HepG2 (cell line): Measurements from ENCODE around the gene ORC2. TPM values are rescaled to one million over a fixed set of nuclear protein-coding genes. Genes with fewer than 3 reads are reported as not detected.

ENCODE experiments used
- CENPT ChIP-seq: sonication (generic); formaldehyde crosslinking; IDR thresholded peaks from 2 replicates; pipeline ENCODE4 v1.8.0; 2022; ENCODE audit warnings: low read depth, mild to moderate bottlenecking, moderate library complexity, missing genetic modification reagents
- KMT2A ChIP-seq: sonication (generic); formaldehyde crosslinking; IDR thresholded peaks from 2 replicates; pipeline ENCODE4 v1.4.0; 2020; ENCODE audit warnings: missing genetic modification reagents
- MLLT10 ChIP-seq: sonication (generic); formaldehyde crosslinking; IDR thresholded peaks from 2 replicates; pipeline ENCODE4 v1.4.0; 2020; ENCODE audit warnings: missing genetic modification reagents
- NKX3-1 ChIP-seq: sonication (generic); formaldehyde crosslinking; IDR thresholded peaks from 2 replicates; pipeline ENCODE4 v1.5.0; 2020; ENCODE audit warnings: missing genetic modification reagents
- polyA plus RNA-seq, 8 experiments: library from polyadenylated mRNA; depleted of rRNA in 3 of 8; stranded (reverse) in 7 of 8; unstranded in 1 of 8; fragments of >200 nt; fragmentation: Illumina TruSeq in 4 of 8; extraction: Trizol in 4 of 8; gene quantifications; 2 replicates each; pipeline versions ENCODE4 v1.2.1 to v1.2.3, GENCODE V29; 2011 to 2016; ENCODE audit warnings: low read depth in 4 of 8, missing spikeins in 1 of 8, mixed read lengths in 1 of 8; ENCODE audit not compliant: insufficient read depth in 1 of 8
- total RNA-seq, 5 experiments: library from RNA; depleted of rRNA; stranded (reverse); fragments of >200 nt; fragmentation: Illumina TruSeq; extraction: Trizol; gene quantifications; 2 replicates each; pipeline ENCODE4 v1.2.3, GENCODE V29; 2016; ENCODE audit warnings: low read depth in 1 of 5
- TF ChIP-seq, protein P1 (sequence below): sonication (generic); formaldehyde crosslinking; IDR thresholded peaks from 2 replicates; pipeline ENCODE4 v1.4.0; 2020; ENCODE audit warnings: mild to moderate bottlenecking, missing genetic modification reagents
- TF ChIP-seq, protein P2 (sequence below): sonication (generic); formaldehyde crosslinking; IDR thresholded peaks from 2 replicates; pipeline ENCODE4 v1.4.0; 2020; ENCODE audit warnings: mild to moderate bottlenecking, missing genetic modification reagents, borderline replicate concordance
- TF ChIP-seq, protein P3 (sequence below): sonication (generic); formaldehyde crosslinking; IDR thresholded peaks from 2 replicates; pipeline ENCODE4 v1.4.0; 2020; ENCODE audit warnings: mild to moderate bottlenecking, missing genetic modification reagents, borderline replicate concordance
- TF ChIP-seq, protein P4 (sequence below): IDR thresholded peaks from 2 replicates; pipeline ENCODE4 v1.6.1; 2016; ENCODE audit warnings: missing compliant biosample characterization, missing genetic modification reagents, borderline replicate concordance

ORC2 gene
- total and polyA plus RNA-seq, 2 of the 13 experiments (the other 11 are each of a cell fraction or from before 2014, with no cell fraction given) = 19.3 to 73.5 TPM

DNA sequence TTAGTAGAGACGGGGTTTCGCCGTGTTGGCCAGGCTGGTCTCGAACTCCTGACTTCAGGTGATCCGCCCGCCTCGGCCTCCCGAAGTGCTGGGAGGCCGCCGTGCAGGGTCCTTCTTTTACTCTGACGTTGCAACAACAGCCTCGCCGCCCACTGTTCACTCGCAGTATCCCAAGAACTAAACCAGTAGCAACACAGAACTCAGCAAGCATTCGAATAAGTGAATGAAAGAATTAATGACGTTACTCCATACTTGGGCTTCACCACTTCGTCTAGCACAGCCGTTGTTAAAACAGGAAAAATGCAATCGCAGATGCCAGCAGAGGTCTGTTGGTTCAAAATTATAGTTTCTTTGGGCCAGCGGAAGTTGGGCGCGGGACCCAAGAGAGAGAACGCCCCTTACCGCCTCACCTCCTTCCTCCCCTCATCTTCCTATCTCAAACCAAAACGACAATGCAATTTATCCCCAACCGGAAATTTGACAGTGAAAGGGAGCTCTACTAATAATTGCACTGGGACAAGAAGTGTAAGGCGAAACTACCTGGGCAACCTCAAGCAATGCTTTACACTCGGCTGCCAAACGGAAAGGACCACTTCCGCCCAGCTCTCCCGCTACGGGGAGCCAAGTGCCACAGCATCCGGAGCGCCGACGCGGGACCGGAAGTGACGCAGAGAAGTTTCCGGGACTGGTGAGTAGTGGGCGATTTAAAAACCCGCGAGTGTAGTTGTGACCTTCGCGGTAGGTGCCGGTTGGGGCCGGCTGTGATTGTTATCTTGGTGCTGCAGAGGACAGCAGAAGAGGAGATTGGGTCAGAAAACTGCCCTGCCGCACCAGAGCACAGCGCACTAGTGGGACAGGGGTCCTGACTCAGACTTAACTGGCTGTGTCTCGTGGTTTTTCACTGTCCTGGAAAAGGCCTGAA, 74.5 kb downstream of the ORC2 start, which contains the start of the genes NIF3L1 and PPIL3 (continued):
- TF ChIP-seq, protein P1, sequence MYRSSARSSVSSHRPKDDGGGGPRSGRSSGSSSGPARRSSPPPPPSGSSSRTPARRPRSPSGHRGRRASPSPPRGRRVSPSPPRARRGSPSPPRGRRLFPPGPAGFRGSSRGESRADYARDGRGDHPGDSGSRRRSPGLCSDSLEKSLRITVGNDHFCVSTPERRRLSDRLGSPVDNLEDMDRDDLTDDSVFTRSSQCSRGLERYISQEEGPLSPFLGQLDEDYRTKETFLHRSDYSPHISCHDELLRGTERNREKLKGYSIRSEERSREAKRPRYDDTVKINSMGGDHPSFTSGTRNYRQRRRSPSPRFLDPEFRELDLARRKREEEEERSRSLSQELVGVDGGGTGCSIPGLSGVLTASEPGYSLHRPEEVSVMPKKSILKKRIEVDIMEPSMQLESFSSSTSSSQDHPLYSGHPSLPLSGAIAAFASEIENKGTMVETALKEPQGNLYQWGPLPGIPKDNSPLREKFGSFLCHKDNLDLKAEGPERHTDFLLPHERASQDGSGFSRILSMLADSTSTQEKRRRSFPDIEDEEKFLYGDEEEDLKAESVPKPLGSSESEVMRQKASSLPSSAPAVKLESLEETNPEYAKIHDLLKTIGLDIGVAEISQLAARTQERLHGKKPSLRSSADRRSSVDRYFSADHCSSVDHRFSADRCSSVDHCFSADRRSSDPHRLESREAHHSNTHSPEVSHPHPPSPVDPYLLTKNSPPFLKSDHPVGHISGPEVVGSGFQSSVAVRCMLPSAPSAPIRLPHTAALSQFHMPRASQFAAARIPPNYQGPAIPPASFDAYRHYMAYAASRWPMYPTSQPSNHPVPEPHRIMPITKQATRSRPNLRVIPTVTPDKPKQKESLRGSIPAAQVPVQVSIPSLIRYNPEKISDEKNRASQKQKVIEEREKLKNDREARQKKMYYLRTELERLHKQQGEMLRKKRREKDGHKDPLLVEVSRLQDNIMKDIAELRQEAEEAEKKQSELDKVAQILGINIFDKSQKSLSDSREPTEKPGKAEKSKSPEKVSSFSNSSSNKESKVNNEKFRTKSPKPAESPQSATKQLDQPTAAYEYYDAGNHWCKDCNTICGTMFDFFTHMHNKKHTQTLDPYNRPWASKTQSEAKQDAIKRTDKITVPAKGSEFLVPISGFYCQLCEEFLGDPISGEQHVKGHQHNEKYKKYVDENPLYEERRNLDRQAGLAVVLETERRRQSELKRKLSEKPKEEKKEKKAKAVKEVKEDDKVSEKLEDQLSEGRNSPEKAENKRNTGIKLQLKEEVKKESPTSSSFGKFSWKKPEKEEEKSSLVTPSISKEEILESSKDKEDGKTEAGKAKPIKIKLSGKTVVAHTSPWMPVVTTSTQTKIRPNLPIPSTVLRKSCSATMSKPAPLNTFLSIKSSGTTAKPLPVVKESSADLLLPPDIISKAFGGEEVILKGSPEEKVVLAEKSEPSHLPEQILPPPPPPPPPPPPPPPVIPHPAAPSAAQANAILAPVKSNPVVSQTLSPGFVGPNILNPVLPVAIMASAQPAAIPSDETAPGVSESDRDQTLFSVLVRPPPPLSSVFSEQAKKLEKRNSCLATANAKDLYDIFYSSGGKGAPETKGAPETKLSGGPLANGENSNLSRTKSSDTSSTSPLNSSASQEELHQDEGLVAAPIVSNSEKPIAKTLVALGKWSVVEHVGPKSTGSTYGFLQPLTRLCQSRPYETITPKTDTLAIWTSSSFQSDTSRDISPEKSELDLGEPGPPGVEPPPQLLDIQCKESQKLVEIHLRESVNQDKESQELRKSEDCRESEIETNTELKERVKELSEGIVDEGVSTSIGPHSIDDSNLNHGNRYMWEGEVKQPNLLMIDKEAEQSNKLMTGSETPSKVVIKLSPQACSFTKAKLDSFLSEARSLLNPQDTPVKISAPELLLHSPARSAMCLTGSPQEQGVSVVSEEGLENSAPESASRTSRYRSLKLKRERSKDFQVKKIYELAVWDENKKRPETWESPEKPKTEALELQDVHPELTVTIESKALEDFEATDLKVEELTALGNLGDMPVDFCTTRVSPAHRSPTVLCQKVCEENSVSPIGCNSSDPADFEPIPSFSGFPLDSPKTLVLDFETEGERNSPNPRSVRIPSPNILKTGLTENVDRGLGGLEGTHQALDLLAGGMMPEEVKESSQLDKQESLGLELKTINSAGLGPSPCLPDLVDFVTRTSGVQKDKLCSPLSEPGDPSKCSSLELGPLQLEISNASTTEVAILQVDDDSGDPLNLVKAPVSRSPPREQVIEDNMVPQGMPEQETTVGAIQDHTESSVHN (CRISPR knock-in tag) = 0 out of 2 replicates have a peak, but pooled peaks have one; percentile 3
- peak; percentile 93 for TF ChIP-seq NKX3-1 (CRISPR knock-in tag)
- no peak for TF ChIP-seq MLLT10 (CRISPR knock-in tag)
- TF ChIP-seq KMT2A = peak; percentile 93
- TF ChIP-seq, protein P2, sequence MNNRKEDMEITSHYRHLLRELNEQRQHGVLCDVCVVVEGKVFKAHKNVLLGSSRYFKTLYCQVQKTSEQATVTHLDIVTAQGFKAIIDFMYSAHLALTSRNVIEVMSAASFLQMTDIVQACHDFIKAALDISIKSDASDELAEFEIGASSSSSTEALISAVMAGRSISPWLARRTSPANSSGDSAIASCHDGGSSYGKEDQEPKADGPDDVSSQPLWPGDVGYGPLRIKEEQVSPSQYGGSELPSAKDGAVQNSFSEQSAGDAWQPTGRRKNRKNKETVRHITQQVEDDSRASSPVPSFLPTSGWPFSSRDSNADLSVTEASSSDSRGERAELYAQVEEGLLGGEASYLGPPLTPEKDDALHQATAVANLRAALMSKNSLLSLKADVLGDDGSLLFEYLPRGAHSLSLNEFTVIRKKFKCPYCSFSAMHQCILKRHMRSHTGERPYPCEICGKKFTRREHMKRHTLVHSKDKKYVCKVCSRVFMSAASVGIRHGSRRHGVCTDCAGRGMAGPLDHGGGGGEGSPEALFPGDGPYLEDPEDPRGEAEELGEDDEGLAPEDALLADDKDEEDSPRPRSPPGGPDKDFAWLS = no peak
- TF ChIP-seq, protein P3, sequence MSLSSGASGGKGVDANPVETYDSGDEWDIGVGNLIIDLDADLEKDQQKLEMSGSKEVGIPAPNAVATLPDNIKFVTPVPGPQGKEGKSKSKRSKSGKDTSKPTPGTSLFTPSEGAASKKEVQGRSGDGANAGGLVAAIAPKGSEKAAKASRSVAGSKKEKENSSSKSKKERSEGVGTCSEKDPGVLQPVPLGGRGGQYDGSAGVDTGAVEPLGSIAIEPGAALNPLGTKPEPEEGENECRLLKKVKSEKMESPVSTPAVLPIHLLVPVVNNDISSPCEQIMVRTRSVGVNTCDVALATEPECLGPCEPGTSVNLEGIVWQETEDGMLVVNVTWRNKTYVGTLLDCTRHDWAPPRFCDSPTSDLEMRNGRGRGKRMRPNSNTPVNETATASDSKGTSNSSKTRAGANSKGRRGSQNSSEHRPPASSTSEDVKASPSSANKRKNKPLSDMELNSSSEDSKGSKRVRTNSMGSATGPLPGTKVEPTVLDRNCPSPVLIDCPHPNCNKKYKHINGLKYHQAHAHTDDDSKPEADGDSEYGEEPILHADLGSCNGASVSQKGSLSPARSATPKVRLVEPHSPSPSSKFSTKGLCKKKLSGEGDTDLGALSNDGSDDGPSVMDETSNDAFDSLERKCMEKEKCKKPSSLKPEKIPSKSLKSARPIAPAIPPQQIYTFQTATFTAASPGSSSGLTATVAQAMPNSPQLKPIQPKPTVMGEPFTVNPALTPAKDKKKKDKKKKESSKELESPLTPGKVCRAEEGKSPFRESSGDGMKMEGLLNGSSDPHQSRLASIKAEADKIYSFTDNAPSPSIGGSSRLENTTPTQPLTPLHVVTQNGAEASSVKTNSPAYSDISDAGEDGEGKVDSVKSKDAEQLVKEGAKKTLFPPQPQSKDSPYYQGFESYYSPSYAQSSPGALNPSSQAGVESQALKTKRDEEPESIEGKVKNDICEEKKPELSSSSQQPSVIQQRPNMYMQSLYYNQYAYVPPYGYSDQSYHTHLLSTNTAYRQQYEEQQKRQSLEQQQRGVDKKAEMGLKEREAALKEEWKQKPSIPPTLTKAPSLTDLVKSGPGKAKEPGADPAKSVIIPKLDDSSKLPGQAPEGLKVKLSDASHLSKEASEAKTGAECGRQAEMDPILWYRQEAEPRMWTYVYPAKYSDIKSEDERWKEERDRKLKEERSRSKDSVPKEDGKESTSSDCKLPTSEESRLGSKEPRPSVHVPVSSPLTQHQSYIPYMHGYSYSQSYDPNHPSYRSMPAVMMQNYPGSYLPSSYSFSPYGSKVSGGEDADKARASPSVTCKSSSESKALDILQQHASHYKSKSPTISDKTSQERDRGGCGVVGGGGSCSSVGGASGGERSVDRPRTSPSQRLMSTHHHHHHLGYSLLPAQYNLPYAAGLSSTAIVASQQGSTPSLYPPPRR (CRISPR knock-in tag) = no peak; the same call in 1 of the 2 replicates
- TF ChIP-seq CENPT (CRISPR knock-in tag) = peak; percentile 86; the same call in 1 of the 2 replicates
- TF ChIP-seq, protein P4, sequence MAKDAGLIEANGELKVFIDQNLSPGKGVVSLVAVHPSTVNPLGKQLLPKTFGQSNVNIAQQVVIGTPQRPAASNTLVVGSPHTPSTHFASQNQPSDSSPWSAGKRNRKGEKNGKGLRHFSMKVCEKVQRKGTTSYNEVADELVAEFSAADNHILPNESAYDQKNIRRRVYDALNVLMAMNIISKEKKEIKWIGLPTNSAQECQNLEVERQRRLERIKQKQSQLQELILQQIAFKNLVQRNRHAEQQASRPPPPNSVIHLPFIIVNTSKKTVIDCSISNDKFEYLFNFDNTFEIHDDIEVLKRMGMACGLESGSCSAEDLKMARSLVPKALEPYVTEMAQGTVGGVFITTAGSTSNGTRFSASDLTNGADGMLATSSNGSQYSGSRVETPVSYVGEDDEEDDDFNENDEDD = peak; percentile 99
